GM18867 (cell line): ENCODE measurements around the gene PIK3CD.
"Not testable (repeated sequence)": the region's sequence is repeated elsewhere in the genome, so short reads cannot be mapped to it uniquely, and the experiment has no call there.

Experiments used
- ATAC-seq: cut with Tn5 transposase; IDR thresholded peaks from one replicate; pipeline ENCODE4 v1.9.1; 2021; ENCODE audit warnings: mild to moderate bottlenecking, moderate library complexity; ENCODE audit not compliant: unreplicated experiment

PIK3CD gene

DNA sequence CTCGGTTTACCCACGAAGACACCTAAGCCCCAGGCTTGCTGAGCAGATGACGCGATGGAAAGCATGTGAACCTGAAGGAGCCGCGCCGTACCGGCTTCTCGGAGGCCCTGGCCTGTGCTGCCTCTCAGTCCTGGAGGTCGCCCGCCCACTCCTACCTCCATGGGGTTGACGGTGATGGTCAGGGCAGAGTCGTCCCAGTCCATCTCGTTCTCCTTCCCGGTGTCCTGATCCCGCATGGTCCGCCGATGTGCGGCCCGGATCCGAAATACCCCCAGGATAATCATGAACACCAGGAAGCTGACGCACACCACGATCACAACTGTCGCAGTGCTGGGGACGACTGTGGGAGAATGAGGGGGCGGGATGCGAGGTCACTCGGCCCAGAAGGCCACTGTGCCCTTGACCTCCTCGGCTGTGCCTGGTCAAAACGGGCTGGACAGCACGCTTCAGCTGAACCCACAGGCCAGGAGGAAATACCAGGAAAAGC is 79.6 kb downstream of the PIK3CD start:
- no peak for ATAC-seq

DNA sequence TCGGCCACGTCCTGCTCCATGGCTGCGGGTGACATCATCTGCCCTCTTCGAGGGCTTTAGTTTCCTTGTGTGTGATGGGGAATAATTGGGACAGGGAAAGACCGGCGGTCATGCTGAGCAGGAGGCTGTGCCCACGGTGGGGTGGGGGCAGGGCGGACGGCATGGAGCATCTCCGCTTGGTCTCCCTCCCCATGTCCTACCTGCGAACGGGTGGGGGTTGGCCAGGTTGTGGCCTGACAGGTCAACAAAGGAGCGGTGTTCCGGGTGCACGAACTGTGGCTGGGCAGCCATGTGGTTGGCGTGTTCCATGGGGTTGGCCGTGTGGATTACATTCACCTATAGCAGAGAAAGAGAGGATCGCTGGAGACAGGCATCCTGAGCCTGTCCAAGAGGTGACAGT is 80.0 kb downstream of the PIK3CD start:
- no peak for ATAC-seq

- no peak for ATAC-seq
Observed at GRCh38 chr1:9732123-9732971, 80.8 kb downstream of the PIK3CD start.

GRCh38 chr1:9733160-9733789 is 81.7 kb downstream of the PIK3CD start:
- no peak for ATAC-seq

GRCh38 chr1:9735800-9736199 is 84.3 kb downstream of the PIK3CD start:
- no peak for ATAC-seq

DNA sequence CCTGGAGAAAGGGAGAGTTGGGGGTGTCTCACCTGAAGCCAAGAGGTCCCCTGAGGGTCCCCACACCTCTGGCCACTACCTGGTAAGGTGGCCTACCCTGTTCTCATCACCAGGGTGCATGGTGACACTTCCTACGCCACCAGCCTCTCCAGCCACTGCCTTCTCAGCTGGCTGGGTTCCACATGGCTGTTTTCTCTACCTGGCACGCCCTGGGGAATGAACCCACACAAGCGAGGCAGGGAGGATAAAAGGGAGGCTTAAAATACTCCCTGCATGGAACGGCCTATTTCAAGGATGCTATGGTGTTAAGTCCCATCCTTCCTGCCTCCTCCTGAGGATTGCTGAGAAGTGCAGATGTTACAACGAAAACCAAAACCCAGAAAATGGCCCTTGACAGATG is 84.7 kb downstream of the PIK3CD start:
- ATAC-seq, result no peak

GRCh38 chr1:9737057-9737456 is 85.5 kb downstream of the PIK3CD start:
- ATAC-seq, result no peak

- ATAC-seq, result no peak
Observed at GRCh38 chr1:9737671-9738070, 86.1 kb downstream of the PIK3CD start.

DNA sequence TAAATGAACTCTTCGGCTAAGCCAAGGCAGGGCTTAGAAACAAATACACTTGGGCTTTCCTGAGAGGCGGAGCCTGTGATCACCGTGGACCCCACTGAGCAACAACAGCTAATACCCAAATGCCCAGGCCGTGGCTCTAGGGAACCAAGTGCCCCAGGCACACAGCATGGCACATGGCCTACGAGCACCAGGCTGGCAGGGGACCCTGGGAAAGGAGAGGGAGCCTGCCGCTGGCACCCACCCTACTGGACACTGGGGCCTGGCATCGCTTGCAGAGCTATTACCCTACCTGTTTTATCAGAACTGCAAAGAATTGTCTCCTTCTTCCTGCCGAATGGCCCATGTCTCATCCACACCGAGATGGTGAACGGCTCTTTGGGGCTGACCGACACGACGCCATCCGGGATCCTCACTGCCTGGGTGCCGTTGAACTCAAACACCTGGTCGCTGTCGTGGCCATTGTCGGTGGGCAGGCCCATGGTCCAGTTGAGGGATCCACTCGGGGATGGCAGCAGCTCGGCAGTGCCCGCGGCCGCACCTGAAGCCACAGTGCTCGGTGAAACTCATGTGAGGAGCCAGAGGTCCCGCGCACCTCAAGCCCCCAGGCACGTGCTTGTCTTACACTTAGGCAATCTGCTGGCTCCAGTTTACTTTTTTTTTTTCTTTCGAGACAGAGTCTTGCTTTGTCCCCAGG is 92.7 kb downstream of the PIK3CD start:
- no peak for ATAC-seq

DNA sequence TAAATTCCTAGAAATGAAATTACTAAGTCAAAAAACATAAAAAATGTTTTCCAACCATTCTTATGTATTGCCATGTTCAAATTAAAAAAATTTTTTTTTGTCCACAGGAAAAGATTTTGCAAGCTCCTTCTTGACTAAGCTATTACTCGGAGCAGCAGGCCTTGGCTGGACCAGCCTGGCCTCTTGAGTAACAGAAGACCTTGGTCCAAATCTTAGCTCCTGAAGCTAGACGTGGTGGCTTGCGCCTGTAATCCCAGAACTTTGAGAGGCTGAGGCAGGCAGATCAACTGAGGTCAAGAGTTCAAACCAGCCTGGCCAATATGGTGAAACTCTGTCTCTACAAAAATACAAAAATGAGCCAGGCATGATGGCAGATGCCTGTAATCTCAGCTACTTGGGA is 94.7 kb downstream of the PIK3CD start:
- ATAC-seq, result no peak

DNA sequence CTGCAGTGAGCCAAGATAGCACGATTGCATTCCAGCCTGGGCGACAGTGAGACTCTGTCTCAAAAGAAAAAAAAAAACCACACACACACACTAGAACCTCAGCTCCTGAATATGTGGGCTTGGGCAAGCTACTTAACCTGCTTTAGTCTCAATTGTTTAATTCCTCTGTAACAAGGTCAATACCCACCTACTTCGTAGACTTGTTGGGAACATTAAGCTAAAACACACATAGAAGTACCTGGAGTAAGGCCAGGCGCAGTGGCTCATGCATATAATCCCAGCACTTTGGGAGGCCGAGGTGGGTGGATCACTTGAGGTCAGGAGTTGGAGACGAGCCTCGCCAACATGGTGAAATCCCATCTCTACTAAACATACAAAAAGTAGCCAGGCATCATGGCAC is 95.1 kb downstream of the PIK3CD start:
- no peak for ATAC-seq

GRCh38 chr1:9748391-9748790 is 96.9 kb downstream of the PIK3CD start:
- not testable (repeated sequence) for ATAC-seq

DNA sequence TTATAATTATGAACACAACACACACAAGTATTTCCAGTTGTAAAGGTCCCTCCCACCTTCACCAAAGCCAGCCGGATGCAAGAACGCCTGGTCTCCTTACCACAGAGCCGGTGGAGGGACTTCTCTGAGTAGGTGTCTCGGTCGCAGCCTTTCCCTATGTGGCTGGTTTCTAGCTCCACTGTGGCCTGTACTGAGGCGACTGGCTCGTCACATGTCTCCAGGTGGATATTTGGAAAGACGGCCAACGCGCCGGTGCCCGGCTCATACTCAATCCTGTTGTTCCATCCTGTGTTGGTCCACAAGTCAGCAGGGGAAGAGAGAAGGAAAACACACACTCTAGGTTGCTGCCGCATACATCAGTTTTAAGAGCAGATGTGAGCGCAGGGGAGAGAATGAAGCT is 97.8 kb downstream of the PIK3CD start:
- ATAC-seq, result no peak

GRCh38 chr1:9751971-9752370 is 100.4 kb downstream of the PIK3CD start:
- ATAC-seq, result no peak

DNA sequence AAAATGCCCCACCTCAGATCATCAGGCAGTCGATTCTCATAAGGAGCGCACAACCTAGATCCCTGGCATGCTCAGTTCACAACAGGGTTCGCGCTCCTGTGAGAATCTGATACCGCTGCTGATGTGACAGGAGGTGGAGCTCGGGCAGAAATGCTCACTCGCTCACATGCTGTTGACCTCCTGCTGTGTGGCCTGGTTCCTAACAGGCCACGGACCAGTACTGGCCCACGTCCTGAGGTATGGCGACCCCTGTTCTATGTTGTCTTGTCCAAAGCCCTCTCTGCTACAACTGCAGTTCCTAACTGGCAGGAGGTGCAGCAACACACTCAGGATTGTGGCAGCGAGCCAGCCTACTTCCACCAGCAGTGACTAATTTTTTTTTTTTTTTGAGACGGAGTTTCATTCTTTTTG is 101.6 kb downstream of the PIK3CD start:
- no peak for ATAC-seq

DNA sequence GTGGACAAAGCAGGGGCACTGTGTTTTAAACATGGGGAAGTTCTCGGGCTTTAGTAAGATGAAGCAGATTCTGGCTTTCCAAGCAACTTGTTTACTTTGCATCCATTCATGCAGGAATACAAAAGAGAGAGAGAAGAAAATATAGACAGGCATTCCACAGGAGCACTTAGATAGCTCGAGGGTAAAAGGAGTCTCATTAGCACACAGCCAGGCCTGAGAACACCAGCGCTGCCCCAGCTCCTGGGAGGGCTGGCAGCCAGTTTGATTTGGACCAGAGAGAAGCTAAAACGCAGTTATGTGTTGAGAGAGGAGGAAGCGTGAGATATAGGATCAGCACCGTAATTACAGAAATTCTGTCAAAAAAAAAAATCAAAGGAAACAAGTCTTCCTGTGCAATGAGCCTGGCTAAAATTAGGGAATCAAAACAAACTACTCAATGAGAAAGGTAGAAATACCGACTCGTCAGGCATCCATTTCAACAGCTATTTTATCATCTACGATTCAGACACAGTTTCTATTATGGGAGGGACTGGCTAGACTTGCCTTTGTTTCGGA is 104.0 kb downstream of the PIK3CD start:
- ATAC-seq, result no peak

GRCh38 chr1:9758559-9759121 is 107.1 kb downstream of the PIK3CD start:
- no peak for ATAC-seq

- ATAC-seq, result no peak
Observed at GRCh38 chr1:9759939-9760338, 108.4 kb downstream of the PIK3CD start.

DNA sequence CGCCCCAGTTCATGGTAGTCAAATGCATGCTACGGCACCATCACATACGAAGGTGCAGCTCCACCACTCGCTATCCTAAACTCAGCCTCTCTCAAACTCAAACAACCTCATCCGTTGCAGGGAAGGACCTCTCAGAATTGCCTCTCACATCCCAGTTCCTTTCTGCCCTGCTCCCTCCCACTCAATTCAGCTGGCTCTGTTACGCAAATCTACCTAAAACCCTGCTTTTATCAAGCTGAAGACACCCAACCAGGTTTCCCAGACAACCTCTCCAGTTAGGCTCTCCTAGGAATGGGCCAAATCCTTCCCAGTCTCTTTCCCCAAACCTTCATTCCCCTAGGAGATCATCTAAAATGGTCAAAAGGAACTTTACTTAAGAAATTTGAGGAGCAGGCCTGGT is 109.3 kb downstream of the PIK3CD start:
- no peak for ATAC-seq

- ATAC-seq, result no peak
Observed at GRCh38 chr1:9761855-9762254, 110.3 kb downstream of the PIK3CD start.

- ATAC-seq, result not testable (repeated sequence)
Observed at GRCh38 chr1:9762446-9762845, 110.9 kb downstream of the PIK3CD start.
